CD14-positive monocyte (primary cell): ENCODE measurements around the gene KIAA0930. TPM values are rescaled to one million over a fixed set of nuclear protein-coding genes. Genes with fewer than 3 reads are reported as not detected.

Experiments
- DNase-seq, 3 donors: peaks; one replicate each; pipeline ENCODE4 v3.0.0-alpha.2; 2011 to 2022
- H2AFZ ChIP-seq: 2 replicates; pipeline ENCODE4 v1.6.0; 2012; ENCODE audit warnings: mild to moderate bottlenecking, low read depth, low read length, inconsistent platforms; ENCODE audit not compliant: insufficient read depth, poor library complexity, severe bottlenecking
- H3K27ac ChIP-seq, 2 donors: 1 replicate in 1 of 2; 2 replicates in 1 of 2; pipeline ENCODE4 v1.5.1; 2012 to 2013; ENCODE audit warnings: low read length in 2 of 2, control low read depth in 1 of 2, inconsistent platforms in 1 of 2, low read depth in 1 of 2, mild to moderate bottlenecking in 1 of 2
- H3K27me3 ChIP-seq, 2 donors: one replicate each; pipeline versions ENCODE4 v1.6.0 to v1.6.1; 2011 to 2013; ENCODE audit warnings: low read length in 2 of 2; ENCODE audit not compliant: control insufficient read depth in 2 of 2, insufficient read depth in 2 of 2
- H3K36me3 ChIP-seq, 2 donors: replicated peaks in 1 of 2; 1 replicate in 1 of 2; 2 replicates in 1 of 2; pipeline versions ENCODE4 v1.5.1 to v1.6.1; 2012 to 2013; ENCODE audit warnings: low read length in 2 of 2, control low read depth in 1 of 2, inconsistent platforms in 1 of 2, mild to moderate bottlenecking in 1 of 2; ENCODE audit not compliant: insufficient read depth in 2 of 2, control insufficient read depth in 1 of 2
- H3K4me1 ChIP-seq, 2 donors: 1 replicate in 1 of 2; 2 replicates in 1 of 2; pipeline versions ENCODE4 v1.5.1 to v1.6.1; 2012 to 2013; ENCODE audit warnings: low read length in 2 of 2, control low read depth in 1 of 2, inconsistent platforms in 1 of 2, mild to moderate bottlenecking in 1 of 2, moderate library complexity in 1 of 2; ENCODE audit not compliant: insufficient read depth in 2 of 2, control insufficient read depth in 1 of 2
- H3K4me2 ChIP-seq: replicated peaks from 2 replicates; pipeline ENCODE3; 2012; ENCODE audit warnings: low read length, moderate library complexity, mild to moderate bottlenecking; ENCODE audit not compliant: poor library complexity, severe bottlenecking; ENCODE audit errors: extremely low read depth
- H3K4me3 ChIP-seq, 3 experiments: fragments of 200-600 bp in 1 of 3; sonication (generic) in 1 of 3; replicated peaks in 1 of 3; 1 replicate in 2 of 3; 2 replicates in 1 of 3; pipeline ENCODE4 v1.5.1; 2011 to 2013; ENCODE audit warnings: low read length in 3 of 3, mild to moderate bottlenecking in 3 of 3, control low read depth in 2 of 3, low read depth in 2 of 3, inconsistent platforms in 1 of 3, moderate library complexity in 1 of 3
- H3K79me2 ChIP-seq: 2 replicates; pipeline ENCODE4 v1.6.0; 2012; ENCODE audit warnings: mild to moderate bottlenecking, control low read depth, inconsistent platforms, low read length, moderate library complexity; ENCODE audit not compliant: insufficient read depth
- H3K9ac ChIP-seq: 2 replicates; pipeline ENCODE4 v1.6.0; 2017; ENCODE audit warnings: low read length, mild to moderate bottlenecking; ENCODE audit not compliant: insufficient read depth, poor library complexity, severe bottlenecking
- H3K9me3 ChIP-seq, 2 donors: replicated peaks in 1 of 2; 1 replicate in 1 of 2; 2 replicates in 1 of 2; pipeline versions ENCODE4 v1.5.1 to v1.6.1; 2012 to 2013; ENCODE audit warnings: low read length in 2 of 2, control low read depth in 1 of 2; ENCODE audit not compliant: control insufficient read depth in 1 of 2, insufficient read depth in 1 of 2
- H4K20me1 ChIP-seq: 2 replicates; pipeline ENCODE4 v1.6.0; 2012; ENCODE audit warnings: mild to moderate bottlenecking, low read length, control low read depth, moderate library complexity; ENCODE audit not compliant: insufficient read depth
- H3K27ac Mint-ChIP-seq, 7 donors: one replicate each; pipeline ENCODE4 v1.8.0; 2020; ENCODE audit warnings: mild to moderate bottlenecking in 7 of 7, mixed read lengths in 7 of 7, moderate library complexity in 6 of 7, inconsistent platforms in 2 of 7
- H3K27me3 Mint-ChIP-seq, 3 donors: one replicate each; pipeline ENCODE4 v1.8.0; 2021 to 2022; ENCODE audit warnings: low read depth in 3 of 3, mild to moderate bottlenecking in 3 of 3, mixed read lengths in 3 of 3, moderate library complexity in 3 of 3, inconsistent platforms in 1 of 3
- H3K36me3 Mint-ChIP-seq, 2 donors: one replicate each; pipeline ENCODE4 v1.8.0; 2020; ENCODE audit warnings: mixed read lengths in 2 of 2, inconsistent platforms in 1 of 2, mild to moderate bottlenecking in 1 of 2
- H3K4me1 Mint-ChIP-seq: one replicate; pipeline ENCODE4 v1.8.0; 2020; ENCODE audit warnings: mild to moderate bottlenecking, mixed read lengths
- H3K4me3 Mint-ChIP-seq, 2 donors: one replicate each; pipeline ENCODE4 v1.8.0; 2020; ENCODE audit warnings: mild to moderate bottlenecking in 2 of 2, mixed read lengths in 2 of 2, moderate library complexity in 1 of 2
- H3K9me3 Mint-ChIP-seq, 7 donors: one replicate each; pipeline ENCODE4 v1.8.0; 2020 to 2022; ENCODE audit warnings: mixed read lengths in 7 of 7, mild to moderate bottlenecking in 6 of 7, moderate library complexity in 6 of 7, inconsistent platforms in 2 of 7
- WGBS: methylation state at CpG from one replicate; pipeline ENCODE4 v1.1.5; 2013; ENCODE audit warnings: missing lambda C conversion rate; ENCODE audit not compliant: insufficient coverage; 5-methylcytosine and 5-hydroxymethylcytosine counted together
- intact Hi-C, 2 donors: fragments of 100-400 bp; cut with micrococcal nuclease; formaldehyde crosslinking; loops; one replicate each; pipeline versions ENCODE4 v1.15.0 to v1.15.1; 2023
- polyA plus RNA-seq, 3 donors: library from polyadenylated mRNA; depleted of rRNA in 1 of 3; unstranded in 2 of 3; stranded (reverse) in 1 of 3; fragments of 300-500 nt in 2 of 3; fragments of >200 nt in 1 of 3; fragmentation: Illumina TruSeq in 2 of 3; gene quantifications; 1 replicate in 2 of 3; 2 replicates in 1 of 3; pipeline ENCODE4 v1.2.3, GENCODE V29; 2012 to 2021
- TF ChIP-seq, protein P1 (sequence below): fragments of 200-600 bp; IDR thresholded peaks from one replicate; pipeline ENCODE4 v1.8.0; 2022; ENCODE audit warnings: antibody characterized with exemption, mild to moderate bottlenecking

KIAA0930 gene
- polyA plus RNA-seq, 3 donors: 14.0 to 89.1 (median 15.6) TPM

DNA sequence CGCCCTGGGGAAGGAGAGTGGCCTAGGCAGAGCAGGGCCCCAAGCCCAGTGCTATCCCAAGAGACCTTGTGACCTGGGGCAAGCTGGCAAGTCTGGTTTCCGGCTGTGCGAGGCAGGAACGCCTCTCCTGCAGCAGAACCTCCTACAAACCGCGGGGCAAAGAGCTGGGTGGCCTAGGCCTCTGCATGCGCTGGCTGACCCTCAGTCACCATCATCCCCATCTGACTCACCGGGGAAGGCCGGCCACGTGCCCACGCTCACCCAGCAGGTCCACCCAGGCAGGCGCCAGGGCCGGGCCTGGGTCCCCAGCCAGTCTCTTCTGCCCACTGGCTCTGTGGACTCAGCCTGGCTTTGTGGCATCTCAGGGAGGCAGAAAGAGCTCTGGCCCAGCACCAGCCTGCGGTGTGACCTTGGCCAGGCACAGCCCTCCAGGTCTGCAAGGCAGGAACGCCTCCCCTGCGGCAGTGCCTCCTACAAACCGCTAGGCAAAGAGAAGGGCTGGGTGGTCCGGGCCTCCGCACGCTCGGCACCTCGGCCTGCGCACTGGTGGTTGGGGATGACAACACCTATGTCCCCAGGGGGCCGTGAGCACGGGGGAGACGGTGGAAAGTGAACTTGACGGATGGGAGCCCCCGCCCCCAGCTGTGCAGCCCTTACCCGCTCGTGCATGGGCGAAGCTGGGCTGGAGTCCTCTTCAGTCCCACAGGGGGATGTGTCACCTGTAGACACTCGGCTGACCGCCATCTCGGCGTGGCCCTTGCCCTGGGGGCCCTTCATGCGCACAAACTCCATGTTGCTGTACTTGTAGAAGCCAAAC, 38.2 kb downstream of the KIAA0930 start:
- DNase-seq: no peak

DNA sequence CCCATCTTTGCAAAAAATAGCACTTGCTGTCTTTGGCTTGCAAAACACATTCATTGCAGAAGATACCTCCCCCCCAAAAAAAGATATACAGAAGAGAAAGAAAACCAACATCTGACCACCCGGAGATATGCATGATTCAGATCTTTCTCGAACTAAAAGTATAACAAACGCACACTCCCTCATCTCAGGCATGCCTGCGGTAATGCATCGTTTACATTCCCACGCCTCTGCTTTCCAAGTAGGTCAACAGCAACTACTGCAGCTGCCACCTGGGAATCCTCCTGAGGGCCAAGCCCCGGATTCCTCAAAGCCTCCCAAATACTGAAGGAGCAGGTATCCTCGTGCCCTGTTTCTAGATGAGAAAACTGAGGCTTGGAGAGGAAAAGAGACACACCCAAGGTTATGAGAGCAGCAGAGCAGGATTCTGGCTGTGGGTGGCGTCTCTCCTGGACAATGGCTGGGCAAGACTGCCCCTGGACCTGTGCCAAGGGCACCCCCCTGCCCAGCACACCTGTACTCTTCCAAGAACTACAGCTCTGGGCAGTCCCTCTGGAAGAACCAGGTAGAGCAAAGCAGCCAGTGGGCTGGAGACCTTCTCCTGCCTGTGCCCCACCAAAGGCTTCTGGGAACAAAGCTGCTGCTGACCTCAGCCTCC, 38.9 kb downstream of the KIAA0930 start:
- TF ChIP-seq, protein P1, sequence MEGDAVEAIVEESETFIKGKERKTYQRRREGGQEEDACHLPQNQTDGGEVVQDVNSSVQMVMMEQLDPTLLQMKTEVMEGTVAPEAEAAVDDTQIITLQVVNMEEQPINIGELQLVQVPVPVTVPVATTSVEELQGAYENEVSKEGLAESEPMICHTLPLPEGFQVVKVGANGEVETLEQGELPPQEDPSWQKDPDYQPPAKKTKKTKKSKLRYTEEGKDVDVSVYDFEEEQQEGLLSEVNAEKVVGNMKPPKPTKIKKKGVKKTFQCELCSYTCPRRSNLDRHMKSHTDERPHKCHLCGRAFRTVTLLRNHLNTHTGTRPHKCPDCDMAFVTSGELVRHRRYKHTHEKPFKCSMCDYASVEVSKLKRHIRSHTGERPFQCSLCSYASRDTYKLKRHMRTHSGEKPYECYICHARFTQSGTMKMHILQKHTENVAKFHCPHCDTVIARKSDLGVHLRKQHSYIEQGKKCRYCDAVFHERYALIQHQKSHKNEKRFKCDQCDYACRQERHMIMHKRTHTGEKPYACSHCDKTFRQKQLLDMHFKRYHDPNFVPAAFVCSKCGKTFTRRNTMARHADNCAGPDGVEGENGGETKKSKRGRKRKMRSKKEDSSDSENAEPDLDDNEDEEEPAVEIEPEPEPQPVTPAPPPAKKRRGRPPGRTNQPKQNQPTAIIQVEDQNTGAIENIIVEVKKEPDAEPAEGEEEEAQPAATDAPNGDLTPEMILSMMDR: no peak
- intact Hi-C loops: no loop called here

More for the DNA sequence above, 38.2 kb downstream of the KIAA0930 start:
- Histone ChIP-seq H4K20me1 (peaks cover 100% of the 10 kb centered on the region), H3K4me3 (no peak overlapping the region), H3K79me2 (peaks cover 89% of the 10 kb centered on the region), H2AFZ (no peak overlapping the region), H3K4me1 (no peaks in the 10 kb centered on the region), H3K9ac (no peak overlapping the region), H3K27me3 (no peaks in the 10 kb centered on the region), H3K36me3 (peaks cover 88 to 98% of the 10 kb centered on the region in 2 donors), H3K4me2 (no peak overlapping the region), H3K9me3 (no peaks in the 10 kb centered on the region), H3K27ac (peak overlapping the region in 1 of 2 donors; percentile 48)
- H3K36me3 Mint-ChIP-seq: peaks cover 66 to 95% of the 10 kb centered on the region in 2 donors
- H3K27ac Mint-ChIP-seq: peak overlapping the region in 1 of 7 donors; percentile 52
- no peaks in the 10 kb centered on the region for H3K4me1 Mint-ChIP-seq
- H3K27me3 Mint-ChIP-seq: peaks cover 0 to 2% (median 0%) of the 10 kb centered on the region in 3 donors
- intact Hi-C loops: no loop called here
- H3K4me3 Mint-ChIP-seq: no peak overlapping the region
- WGBS: 95% methylated on average over 29 of the region's 36 CpGs
- no peaks in the 10 kb centered on the region for H3K9me3 Mint-ChIP-seq
- TF ChIP-seq, protein P1: no peak

More for the DNA sequence above, 38.9 kb downstream of the KIAA0930 start:
- Mint-ChIP-seq H3K4me3 (no peak overlapping the region), H3K27me3 (peaks cover 0 to 2% (median 0%) of the 10 kb centered on the region in 3 donors), H3K27ac (peak overlapping the region in 4 of 7 donors; percentile 5 to 33 (median 30)), H3K9me3 (no peaks in the 10 kb centered on the region), H3K4me1 (no peaks in the 10 kb centered on the region), H3K36me3 (peaks cover 70 to 98% of the 10 kb centered on the region in 2 donors)
- WGBS: 92% methylated on average over 8 of the region's 9 CpGs
- Histone ChIP-seq H3K4me2 (no peak overlapping the region), H3K79me2 (peaks cover 83% of the 10 kb centered on the region), H3K36me3 (peaks cover 94 to 100% of the 10 kb centered on the region in 2 donors), H3K9me3 (no peaks in the 10 kb centered on the region), H3K4me3 (no peak overlapping the region), H3K27me3 (no peaks in the 10 kb centered on the region), H2AFZ (no peak overlapping the region), H4K20me1 (peaks cover 100% of the 10 kb centered on the region), H3K9ac (no peak overlapping the region), H3K27ac (peak overlapping the region in 1 of 2 donors; percentile 48), H3K4me1 (no peaks in the 10 kb centered on the region)
- no peak for DNase-seq
